Measurements from ENCODE around the gene LRFN5.

- TF ChIP-seq CTCF (IDR thresholded peaks at IDR 0.05; ENCODE audit: borderline replicate concordance, extremely low read depth, low read length, poor library complexity, severe bottlenecking): no peak
- TF ChIP-seq EZH2 (IDR thresholded peaks at IDR 0.05; ENCODE audit: borderline replicate concordance, low read depth, low read length, severe bottlenecking): no peak
Observed at GRCh38 chr14:41558490-41558889, 48.2 kb upstream of the LRFN5 start.

Data from DND-41 (cell line).